Fibroblast of the aortic adventitia (primary cell): Measurements from ENCODE around the gene NCBP1. TPM values are rescaled to one million over a fixed set of nuclear protein-coding genes. Genes with fewer than 3 reads are reported as not detected.
A peak's percentile ranks its signal among the peaks of the same experiment; 100 is the strongest.
"Not testable (repeated sequence)": the region's sequence is repeated elsewhere in the genome, so short reads cannot be mapped to it uniquely, and the experiment has no call there.

Experiments used
- DNase-seq: peaks from one replicate; pipeline ENCODE4 v3.0.0-alpha.2; 2010; ENCODE audit warnings: low read depth
- H3K4me3 ChIP-seq: 2 replicates; pipeline ENCODE4 v1.5.1; 2011; ENCODE audit warnings: low read depth, mild to moderate bottlenecking, control low read depth, low read length, moderate library complexity
- total RNA-seq: library from RNA; depleted of rRNA; stranded (reverse); fragments of >200 nt; gene quantifications from 2 replicates; pipeline ENCODE4 v1.2.3, GENCODE V29; 2012; ENCODE audit warnings: low replicate concordance
- TF ChIP-seq, protein P1 (sequence below): IDR thresholded peaks from 2 replicates; pipeline ENCODE4 v1.5.1; 2011; ENCODE audit warnings: mild to moderate bottlenecking, low read length, control low read depth, inconsistent platforms; ENCODE audit not compliant: insufficient read depth

NCBP1 gene, protein sequence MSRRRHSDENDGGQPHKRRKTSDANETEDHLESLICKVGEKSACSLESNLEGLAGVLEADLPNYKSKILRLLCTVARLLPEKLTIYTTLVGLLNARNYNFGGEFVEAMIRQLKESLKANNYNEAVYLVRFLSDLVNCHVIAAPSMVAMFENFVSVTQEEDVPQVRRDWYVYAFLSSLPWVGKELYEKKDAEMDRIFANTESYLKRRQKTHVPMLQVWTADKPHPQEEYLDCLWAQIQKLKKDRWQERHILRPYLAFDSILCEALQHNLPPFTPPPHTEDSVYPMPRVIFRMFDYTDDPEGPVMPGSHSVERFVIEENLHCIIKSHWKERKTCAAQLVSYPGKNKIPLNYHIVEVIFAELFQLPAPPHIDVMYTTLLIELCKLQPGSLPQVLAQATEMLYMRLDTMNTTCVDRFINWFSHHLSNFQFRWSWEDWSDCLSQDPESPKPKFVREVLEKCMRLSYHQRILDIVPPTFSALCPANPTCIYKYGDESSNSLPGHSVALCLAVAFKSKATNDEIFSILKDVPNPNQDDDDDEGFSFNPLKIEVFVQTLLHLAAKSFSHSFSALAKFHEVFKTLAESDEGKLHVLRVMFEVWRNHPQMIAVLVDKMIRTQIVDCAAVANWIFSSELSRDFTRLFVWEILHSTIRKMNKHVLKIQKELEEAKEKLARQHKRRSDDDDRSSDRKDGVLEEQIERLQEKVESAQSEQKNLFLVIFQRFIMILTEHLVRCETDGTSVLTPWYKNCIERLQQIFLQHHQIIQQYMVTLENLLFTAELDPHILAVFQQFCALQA
- total RNA-seq = 43.3 and 59.6 TPM in 2 replicates

DNA sequence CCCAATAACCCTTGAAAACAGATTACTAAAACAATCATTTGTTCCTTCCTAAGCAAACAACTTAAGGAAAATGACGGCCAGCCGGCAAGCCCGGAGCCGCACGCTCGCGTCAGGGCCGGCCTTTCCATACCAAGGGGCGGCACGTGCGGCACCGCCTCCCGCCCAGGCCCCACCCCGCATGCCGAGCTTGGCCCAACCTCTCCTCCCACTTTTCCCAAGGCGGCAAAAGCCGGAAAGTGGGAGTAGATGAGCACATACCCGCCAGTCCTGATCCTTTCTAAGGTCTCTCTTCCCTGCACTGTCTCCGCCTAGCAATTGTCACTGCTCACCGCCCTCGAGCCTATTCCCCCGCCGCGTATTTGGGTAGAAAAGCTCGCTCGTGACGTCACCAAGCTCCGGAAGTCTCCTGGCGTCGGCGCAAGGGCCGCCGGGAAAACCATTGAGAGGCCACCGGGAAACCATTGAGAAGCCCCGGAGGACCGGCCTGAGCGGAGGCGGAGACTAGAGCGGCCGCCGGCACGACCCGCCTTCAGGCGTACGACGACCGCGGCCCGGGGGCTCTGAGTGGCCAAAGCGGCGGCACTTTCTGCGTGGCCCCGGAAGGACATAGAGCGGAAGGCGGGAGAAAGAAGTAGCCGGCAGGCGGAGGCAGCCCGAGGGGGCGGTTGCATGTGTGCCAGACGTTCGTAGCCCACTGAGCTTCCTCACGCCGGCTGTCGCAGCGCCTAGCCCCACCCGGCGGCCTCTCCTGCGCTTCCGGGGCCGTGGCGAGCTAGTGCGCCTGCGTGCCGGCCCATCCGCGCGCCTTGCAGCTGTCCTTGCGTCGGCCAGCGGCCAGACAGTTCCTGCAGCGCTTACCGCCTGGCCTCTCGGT, at the start of gene NCBP1, which contains the start of gene TSTD2:
Gene NCBP1 (plus strand): TSS at position 837 of the 874 bp plus-strand sequence. CDS start 61 bp downstream, outside the sequence.
Gene TSTD2 (minus strand): TSS at position 384 of the 874 bp plus-strand sequence. CDS start 5,806 bp downstream, outside the sequence.
- TF ChIP-seq, protein P1, sequence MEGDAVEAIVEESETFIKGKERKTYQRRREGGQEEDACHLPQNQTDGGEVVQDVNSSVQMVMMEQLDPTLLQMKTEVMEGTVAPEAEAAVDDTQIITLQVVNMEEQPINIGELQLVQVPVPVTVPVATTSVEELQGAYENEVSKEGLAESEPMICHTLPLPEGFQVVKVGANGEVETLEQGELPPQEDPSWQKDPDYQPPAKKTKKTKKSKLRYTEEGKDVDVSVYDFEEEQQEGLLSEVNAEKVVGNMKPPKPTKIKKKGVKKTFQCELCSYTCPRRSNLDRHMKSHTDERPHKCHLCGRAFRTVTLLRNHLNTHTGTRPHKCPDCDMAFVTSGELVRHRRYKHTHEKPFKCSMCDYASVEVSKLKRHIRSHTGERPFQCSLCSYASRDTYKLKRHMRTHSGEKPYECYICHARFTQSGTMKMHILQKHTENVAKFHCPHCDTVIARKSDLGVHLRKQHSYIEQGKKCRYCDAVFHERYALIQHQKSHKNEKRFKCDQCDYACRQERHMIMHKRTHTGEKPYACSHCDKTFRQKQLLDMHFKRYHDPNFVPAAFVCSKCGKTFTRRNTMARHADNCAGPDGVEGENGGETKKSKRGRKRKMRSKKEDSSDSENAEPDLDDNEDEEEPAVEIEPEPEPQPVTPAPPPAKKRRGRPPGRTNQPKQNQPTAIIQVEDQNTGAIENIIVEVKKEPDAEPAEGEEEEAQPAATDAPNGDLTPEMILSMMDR = no peak
- peak within 1 kb of the TSS; percentile 72 for H3K4me3 ChIP-seq
- DNase-seq = peak; percentile 97

DNA sequence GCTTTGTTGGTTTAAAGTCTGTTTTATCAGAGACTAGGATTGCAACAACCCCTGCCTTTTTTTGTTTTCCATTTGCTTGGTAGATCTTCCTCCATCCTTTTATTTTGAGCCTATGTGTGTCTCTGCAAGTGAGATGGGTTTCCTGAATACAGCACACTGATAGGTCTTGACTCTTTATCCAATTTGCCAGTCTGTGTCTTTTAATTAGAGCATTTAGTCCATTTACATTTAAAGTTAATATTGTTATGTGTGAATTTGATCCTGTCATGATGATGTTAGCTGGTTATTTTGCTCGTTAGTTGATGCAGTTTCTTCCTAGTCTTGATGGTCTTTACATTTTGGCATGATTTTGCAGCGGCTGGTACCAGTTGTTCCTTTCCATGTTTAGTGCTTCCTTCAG, 48.8 kb upstream of the NCBP1 start:
- H3K4me3 ChIP-seq, DNase-seq: not testable (repeated sequence)

DNA sequence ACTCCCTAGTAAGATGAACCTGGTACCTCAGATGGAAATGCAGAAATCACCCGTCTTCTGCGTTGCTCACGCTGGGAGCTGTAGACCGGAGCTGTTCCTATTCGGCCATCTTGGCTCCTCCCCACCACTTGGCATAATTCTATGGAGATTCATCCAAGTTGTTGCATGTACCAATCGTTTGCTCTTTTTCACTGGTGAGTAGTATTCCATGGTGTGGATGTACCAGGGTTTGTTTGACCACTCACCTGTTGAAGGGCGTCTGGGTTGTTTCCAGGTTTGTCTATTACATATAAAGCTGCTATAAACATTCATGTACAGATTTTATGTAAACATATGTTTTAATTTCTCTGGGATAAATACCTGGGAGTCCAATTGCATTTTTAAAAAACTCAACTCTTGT, 46.7 kb upstream of the NCBP1 start:
- not testable (repeated sequence) for H3K4me3 ChIP-seq, DNase-seq

DNA sequence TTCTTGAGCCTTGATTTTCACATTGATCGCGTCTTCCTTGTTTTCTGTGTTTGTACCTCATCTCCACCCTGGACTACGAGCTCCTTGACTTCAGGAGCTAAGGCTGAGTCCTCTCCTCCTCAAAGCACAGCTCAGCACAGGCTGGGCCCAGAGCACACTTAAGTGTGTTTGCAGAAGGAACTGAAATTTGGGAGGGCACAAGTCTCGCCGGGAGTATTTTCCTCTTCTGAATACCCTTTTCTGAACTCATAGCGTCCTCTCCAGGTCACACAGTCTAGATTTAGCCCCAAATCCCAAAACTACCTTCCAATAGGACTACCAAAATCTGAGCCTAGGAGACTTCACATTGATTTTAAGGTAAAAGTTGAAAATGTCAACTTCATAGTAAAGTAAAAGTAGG, 42.1 kb upstream of the NCBP1 start:
- H3K4me3 ChIP-seq = no peak overlapping the region
- no peak for DNase-seq
- TF ChIP-seq, protein P1 = no peak

DNA sequence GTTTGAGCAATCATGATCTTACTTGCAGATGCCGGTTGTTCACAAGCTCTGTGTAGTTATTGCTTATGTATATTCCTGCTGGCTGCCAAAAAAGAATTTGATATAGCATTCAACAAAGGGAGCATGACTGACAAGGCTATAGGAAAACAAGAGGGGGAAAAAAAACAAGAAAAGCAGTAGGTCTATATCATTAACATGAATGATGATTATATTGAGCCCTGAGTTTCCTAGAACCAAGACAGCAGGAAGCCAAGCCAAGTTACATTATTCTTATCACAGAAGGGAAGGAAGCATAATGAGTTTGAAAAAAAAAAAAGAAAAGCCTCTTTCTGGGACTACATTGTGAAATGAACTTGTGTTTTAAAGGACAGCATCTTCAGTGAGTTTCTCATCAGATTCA, 41.5 kb upstream of the NCBP1 start:
- H3K4me3 ChIP-seq = no peak overlapping the region
- DNase-seq = no peak
- TF ChIP-seq, protein P1 = no peak

DNA sequence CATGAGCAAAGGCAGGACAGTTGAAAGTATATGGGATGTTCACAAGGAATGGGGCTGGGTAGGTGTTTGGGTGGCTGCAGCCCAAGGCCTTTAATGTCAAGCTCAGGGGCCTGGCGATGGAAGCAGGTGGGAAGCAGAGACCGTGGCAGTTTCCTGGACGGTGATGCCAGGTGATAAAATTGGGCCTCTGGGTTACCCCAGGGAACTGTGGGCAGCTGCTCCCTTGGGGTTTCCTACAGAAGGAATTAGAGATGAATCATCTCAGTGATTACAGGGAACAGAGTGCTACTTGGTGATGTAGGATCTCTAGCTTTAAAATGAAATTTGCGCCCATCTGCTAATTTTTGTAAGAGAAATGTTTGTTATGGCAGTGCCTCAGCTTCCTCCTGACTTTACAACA, 39.7 kb upstream of the NCBP1 start:
- TF ChIP-seq, protein P1 = no peak
- H3K4me3 ChIP-seq = no peak overlapping the region
- no peak for DNase-seq

DNA sequence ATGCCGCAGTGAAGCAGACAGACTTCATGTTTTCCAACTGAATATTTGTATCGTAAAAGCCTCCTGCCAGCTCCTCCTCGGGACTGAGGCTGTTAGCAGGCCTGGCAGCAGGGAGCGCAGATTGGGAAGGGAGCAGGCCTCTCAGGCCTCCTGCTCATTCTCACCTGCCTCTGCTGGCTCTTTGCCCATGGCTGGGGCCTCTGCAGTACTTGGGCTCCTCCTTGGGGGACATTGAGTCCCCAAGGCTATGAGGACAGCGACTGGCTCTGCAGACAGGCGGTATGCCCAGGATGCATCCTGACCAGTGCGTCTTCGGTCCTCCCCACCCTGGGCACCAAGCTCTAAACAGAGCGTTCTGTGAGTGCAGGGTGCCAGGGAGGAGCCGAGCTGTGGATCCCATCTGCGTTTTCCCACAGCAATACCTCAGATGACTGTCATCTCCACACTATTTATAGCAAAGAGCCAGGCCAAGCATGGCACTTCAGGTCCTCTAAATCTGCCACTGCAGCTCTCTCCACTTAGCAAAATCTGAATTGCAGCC, 39.2 kb upstream of the NCBP1 start:
- TF ChIP-seq, protein P1 = no peak
- no peak for DNase-seq

More for the DNA sequence above, 39.2 kb upstream of the NCBP1 start:
- H3K4me3 ChIP-seq = no peak overlapping the region
